Astrocyte of the spinal cord (primary cell): ENCODE results near the gene CRLF1.
A peak's percentile ranks its signal among the peaks of the same experiment; 100 is the strongest.
"Not testable (repeated sequence)": the region's sequence is repeated elsewhere in the genome, so short reads cannot be mapped to it uniquely, and the experiment has no call there.

Experiments
- DNase-seq: peaks from one replicate; pipeline ENCODE4 v3.0.0; 2011; ENCODE audit warnings: low read depth, low spot score
- H3K4me3 ChIP-seq: 2 replicates; pipeline ENCODE4 v1.5.1; 2011; ENCODE audit warnings: low read depth, mild to moderate bottlenecking, low read length, moderate library complexity
- CTCF ChIP-seq: IDR thresholded peaks from 2 replicates; pipeline ENCODE4 v1.5.1; 2012; ENCODE audit warnings: low read depth, mild to moderate bottlenecking, low read length, inconsistent platforms
- in situ Hi-C: cut with HindIII; loops from 2 replicates; pipeline ENCODE4 v1.10.0; 2017; ENCODE audit warnings: low sequenced_read_pairs

Gene CRLF1

DNA sequence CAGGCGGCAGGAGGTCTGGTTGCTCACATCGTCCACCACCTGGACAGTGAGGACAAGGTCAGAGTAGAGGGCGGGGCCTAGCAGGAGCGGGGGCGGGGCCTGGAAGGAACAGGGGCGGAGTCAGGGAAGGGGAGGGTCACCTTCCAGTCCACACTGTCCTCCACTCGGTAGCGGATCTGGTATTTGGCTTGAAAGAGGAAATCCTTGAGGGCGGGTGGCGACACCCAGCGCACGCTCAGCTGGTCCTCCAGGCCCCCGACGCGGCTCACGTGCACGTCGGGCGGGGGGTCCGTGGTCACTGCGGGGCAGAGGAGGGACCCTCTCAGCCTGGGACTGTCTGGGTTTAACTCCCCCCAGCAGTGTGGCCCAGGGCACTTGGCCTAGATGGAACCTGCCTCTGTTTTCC lies 9.8 kb downstream of the CRLF1 start:
- DNase-seq = no peak
- no peak for TF ChIP-seq CTCF
- no peak overlapping the region for H3K4me3 ChIP-seq
- in situ Hi-C loops = no loop called here

- H3K4me3 ChIP-seq = no peak overlapping the region
- no peak for DNase-seq
- in situ Hi-C loops = no loop called here
- no peak for TF ChIP-seq CTCF
These were observed 11.1 kb downstream of the CRLF1 start for GRCh38 chr19:18595475-18595874.

GRCh38 chr19:18594824-18595373 lies 11.7 kb downstream of the CRLF1 start:
- H3K4me3 ChIP-seq = peak overlapping the region; percentile 28
- no peak for DNase-seq
- TF ChIP-seq CTCF = no peak
- in situ Hi-C loops = no loop called here

DNA sequence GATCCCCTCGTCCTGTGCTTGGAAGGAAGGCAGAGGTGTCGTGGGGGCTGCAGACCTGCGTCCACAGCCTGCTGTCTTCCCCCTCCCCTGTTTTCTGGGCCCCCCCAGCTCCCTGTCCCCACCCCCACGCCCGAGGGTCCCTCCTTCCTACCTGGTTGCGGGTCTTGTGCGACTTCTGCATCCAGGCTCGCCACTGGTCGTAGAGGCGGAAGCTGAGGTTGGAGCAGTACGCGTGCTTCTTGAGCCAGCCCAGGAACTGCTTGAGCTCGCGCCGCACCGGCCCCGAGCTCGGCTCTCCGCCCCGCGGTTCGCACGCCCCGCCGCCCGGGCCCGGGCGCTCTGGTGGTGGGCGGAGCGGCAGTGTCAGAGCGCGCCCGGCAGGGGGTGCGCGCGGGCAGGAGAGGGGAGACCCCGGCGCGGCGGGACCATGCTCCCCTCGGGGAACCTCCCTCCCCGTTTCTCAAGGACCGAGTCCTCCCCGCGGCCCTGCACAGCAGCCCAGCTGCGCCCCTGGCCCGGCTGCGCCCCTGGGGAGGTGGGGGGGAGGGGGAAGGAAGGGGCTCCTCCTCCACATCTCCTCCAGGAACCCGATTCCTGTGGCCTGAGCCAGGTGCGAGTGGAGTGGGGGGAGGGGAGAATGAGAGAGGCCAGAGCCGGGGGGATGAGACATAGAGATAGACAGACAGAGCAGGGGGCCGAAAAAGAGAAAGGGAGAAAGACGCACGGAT lies 12.3 kb downstream of the CRLF1 start:
- DNase-seq = peak; percentile 73
- H3K4me3 ChIP-seq = peak overlapping the region; percentile 28
- TF ChIP-seq CTCF = peak; percentile 60
- in situ Hi-C loops = no loop called here

DNA sequence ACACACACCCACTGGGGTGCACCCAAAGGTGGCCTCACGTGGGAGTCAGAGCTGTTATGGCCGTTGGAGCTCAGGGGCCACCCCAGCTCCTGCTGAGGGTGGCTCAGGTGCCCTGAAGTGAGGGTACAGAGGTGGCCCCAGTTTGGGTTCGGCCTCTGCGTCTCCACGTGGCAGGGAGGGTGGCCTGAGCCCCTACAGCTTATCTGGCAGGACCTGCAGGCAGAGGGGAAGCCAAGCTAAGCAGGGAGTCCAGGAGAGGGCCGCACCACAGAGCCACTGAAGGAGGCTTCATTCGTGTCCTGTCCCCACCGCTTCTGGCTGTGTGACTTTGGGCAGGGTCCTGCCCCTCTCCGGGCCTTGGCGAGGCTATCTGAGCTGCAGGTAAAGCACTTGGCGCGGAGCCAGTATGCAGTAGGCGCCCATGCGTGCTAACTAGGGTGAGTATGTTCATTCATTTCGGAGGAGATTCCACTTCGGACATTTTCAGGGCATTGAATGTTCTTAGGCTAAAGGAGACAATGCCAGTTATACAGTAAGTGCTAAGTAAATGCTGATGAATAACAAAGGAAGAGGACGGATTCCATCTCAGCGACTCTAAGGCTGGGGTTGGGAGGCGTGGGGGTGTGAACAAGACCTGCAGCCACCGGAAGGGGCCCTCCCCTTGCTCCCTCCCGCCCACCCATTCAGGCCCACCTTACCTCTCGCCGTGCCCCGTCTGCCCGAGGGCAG lies 13.1 kb downstream of the CRLF1 start:
- DNase-seq = no peak
- H3K4me3 ChIP-seq = peak overlapping the region; percentile 7
- in situ Hi-C loops = no loop called here
- no peak for TF ChIP-seq CTCF

DNA sequence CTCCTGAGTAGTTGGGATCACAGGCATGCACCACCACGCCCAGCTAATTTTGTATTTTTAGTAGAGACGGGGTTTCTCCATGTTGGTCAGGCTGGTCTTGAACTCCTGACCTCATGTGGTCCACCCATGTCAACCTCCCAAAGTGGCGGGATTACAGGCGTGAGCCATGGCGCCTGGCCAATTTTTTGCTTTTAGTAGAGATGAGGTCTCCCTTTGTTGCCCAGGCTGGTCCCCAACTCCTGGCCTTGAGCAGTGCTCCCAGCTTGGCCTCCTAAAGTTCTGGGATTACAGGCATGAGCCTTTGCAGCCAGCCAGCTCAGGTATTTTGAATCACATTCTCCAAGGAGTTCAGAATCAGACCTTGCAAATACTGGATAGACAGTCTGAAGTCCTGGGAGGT lies 13.9 kb downstream of the CRLF1 start:
- in situ Hi-C loops, H3K4me3 ChIP-seq, DNase-seq: not testable (repeated sequence)

DNA sequence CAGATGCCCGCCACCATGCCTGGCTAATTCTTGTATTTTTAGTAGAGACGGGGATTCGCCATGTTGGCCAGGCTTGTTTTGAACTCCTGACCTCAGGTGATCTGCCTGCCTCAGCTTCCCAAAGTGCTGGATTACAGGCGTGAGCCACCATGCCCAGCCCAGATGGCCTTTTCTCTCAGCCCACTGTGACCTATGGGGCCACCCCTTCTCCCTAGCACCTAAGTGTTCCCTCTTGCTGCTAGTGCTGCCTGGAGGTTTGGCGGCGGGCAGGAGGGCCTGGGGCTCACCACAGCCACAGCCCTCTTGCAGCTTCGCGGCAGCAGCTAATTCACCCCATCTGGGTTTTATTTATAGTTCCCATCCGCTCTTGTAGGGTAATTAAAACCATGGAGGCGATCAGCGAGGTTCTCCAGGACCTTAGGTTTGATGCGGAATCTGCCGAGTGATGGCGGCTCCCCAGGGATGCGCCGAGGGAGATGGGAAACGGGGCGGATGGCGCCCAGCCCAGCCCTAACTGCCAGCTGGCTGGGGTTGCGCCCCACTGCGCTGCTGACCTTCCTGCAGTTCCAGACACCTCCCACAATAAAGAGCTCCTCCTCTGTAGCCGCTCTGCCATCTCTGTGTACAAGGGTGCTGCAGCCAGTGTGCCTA lies 14.7 kb downstream of the CRLF1 start:
- H3K4me3 ChIP-seq = no peak overlapping the region
- no peak for TF ChIP-seq CTCF
- no peak for DNase-seq
- in situ Hi-C loops = no loop called here
